IMR-90 (cell line): Measurements from ENCODE around the gene MRM2. TPM values are rescaled to one million over a fixed set of nuclear protein-coding genes. Genes with fewer than 3 reads are reported as not detected.

Experiments
- ATAC-seq: fragments of 200-7000 bp; cut with Tn5 transposase; 2 replicates; pipeline ENCODE4 v1.9.1; 2020; ENCODE audit warnings: low read depth, mild to moderate bottlenecking, moderate library complexity
- BruUV-seq: library from RNA; stranded (reverse); fragments of 400-500 nt; replicated peaks from 2 replicates; lab custom pipeline; 2021; lab: Mats Ljungman, UMichigan
- CTCF ChIA-PET: fragments of 300-600 bp; formaldehyde crosslinking; extraction: SDS; loops from one replicate; lab custom pipeline; 2021; ENCODE audit warnings: antibody characterized with exemption; lab: Yijun Ruan, JAX
- POLR2A ChIA-PET: fragments of 300-600 bp; sonication (Branson Sonifier 250); formaldehyde crosslinking; loops from one replicate; lab custom pipeline; 2022; ENCODE audit warnings: antibody characterized with exemption; ENCODE audit not compliant: unreplicated experiment; lab: Charles Lee
- DNase-seq: peaks from one replicate; pipeline ENCODE4 v3.0.0; 2013
- H2AFZ ChIP-seq: replicated peaks from 2 replicates; pipeline ENCODE3; 2013; ENCODE audit warnings: low read length, mild to moderate bottlenecking; ENCODE audit not compliant: poor library complexity
- H2AK5ac ChIP-seq: 2 replicates; pipeline ENCODE4 v1.6.1; 2013; ENCODE audit warnings: low read depth, low read length, inconsistent platforms
- H2AK9ac ChIP-seq: replicated peaks from 2 replicates; pipeline ENCODE3; 2013; ENCODE audit warnings: mild to moderate bottlenecking, low read depth, low read length, moderate library complexity; ENCODE audit not compliant: poor library complexity
- H2BK120ac ChIP-seq: 2 replicates; pipeline ENCODE4 v1.6.1; 2013; ENCODE audit warnings: low read depth, low read length, inconsistent platforms
- H2BK15ac ChIP-seq: 3 replicates; pipeline ENCODE4 v1.6.1; 2013; ENCODE audit warnings: low read depth, low read length, inconsistent platforms
- H2BK20ac ChIP-seq: 2 replicates; pipeline ENCODE4 v1.6.1; 2013; ENCODE audit warnings: low read depth, mild to moderate bottlenecking, inconsistent platforms, low read length, moderate library complexity
- H2BK5ac ChIP-seq: 2 replicates; pipeline ENCODE4 v1.6.1; 2013; ENCODE audit warnings: mild to moderate bottlenecking, low read depth, low read length, inconsistent platforms; ENCODE audit not compliant: poor library complexity, severe bottlenecking
- H3K14ac ChIP-seq: replicated peaks from 2 replicates; pipeline ENCODE4 v1.6.1; 2013; ENCODE audit warnings: low read depth, low read length, inconsistent platforms
- H3K18ac ChIP-seq: 2 replicates; pipeline ENCODE4 v1.6.1; 2013; ENCODE audit warnings: low read depth, low read length, control low read depth
- H3K23ac ChIP-seq: 2 replicates; pipeline ENCODE4 v1.6.1; 2013; ENCODE audit warnings: low read depth, low read length, inconsistent platforms
- H3K27ac ChIP-seq: 2 replicates; pipeline ENCODE4 v1.5.1; 2013; ENCODE audit warnings: mild to moderate bottlenecking, control low read depth, low read length; ENCODE audit not compliant: insufficient read depth
- H3K27me3 ChIP-seq: 2 replicates; pipeline ENCODE4 v1.6.1; 2013; ENCODE audit warnings: low read length; ENCODE audit not compliant: control insufficient read depth, insufficient read depth
- H3K36me3 ChIP-seq: 2 replicates; pipeline ENCODE4 v1.6.1; 2013; ENCODE audit warnings: low read length, mixed read lengths; ENCODE audit not compliant: control insufficient read depth, insufficient read depth
- H3K4ac ChIP-seq: 2 replicates; pipeline ENCODE4 v1.6.1; 2013; ENCODE audit warnings: low read depth, low read length, inconsistent platforms
- H3K4me1 ChIP-seq: 2 replicates; pipeline ENCODE4 v1.6.1; 2013; ENCODE audit warnings: low read length, mixed read lengths; ENCODE audit not compliant: control insufficient read depth, insufficient read depth
- H3K4me2 ChIP-seq: 2 replicates; pipeline ENCODE4 v1.6.1; 2013; ENCODE audit warnings: low read depth, mild to moderate bottlenecking, control low read depth, low read length, moderate library complexity
- H3K4me3 ChIP-seq: 2 replicates; pipeline ENCODE4 v1.5.1; 2013; ENCODE audit warnings: low read depth, mild to moderate bottlenecking, control low read depth, low read length, moderate library complexity; ENCODE audit not compliant: insufficient read depth
- H3K56ac ChIP-seq: 2 replicates; pipeline ENCODE4 v1.6.1; 2013; ENCODE audit warnings: low read length, inconsistent platforms; ENCODE audit not compliant: insufficient read depth; ENCODE audit errors: extremely low read depth
- H3K79me1 ChIP-seq, 2 experiments: 2 replicates each; pipeline ENCODE4 v1.6.1; 2013; ENCODE audit warnings: low read length in 2 of 2, inconsistent platforms in 1 of 2, low read depth in 1 of 2
- H3K9ac ChIP-seq: 2 replicates; pipeline ENCODE4 v1.6.1; 2013; ENCODE audit warnings: low read depth, low read length, control low read depth
- H3K9me1 ChIP-seq: 2 replicates; pipeline ENCODE4 v1.6.1; 2013; ENCODE audit warnings: low read length, inconsistent platforms; ENCODE audit not compliant: insufficient read depth
- H3K9me3 ChIP-seq: 2 replicates; pipeline ENCODE4 v1.6.1; 2013; ENCODE audit warnings: low read length; ENCODE audit not compliant: control insufficient read depth, insufficient read depth
- H4K20me1 ChIP-seq: 2 replicates; pipeline ENCODE4 v1.6.1; 2013; ENCODE audit warnings: low read length, inconsistent platforms; ENCODE audit not compliant: insufficient read depth
- H4K5ac ChIP-seq: 2 replicates; pipeline ENCODE4 v1.6.1; 2013; ENCODE audit warnings: mild to moderate bottlenecking, low read depth, low read length, control low read depth
- H4K8ac ChIP-seq, 2 experiments: 2 replicates each; pipeline ENCODE4 v1.6.1; 2013; ENCODE audit warnings: low read depth in 2 of 2, low read length in 2 of 2, control low read depth in 1 of 2, inconsistent platforms in 1 of 2
- H4K91ac ChIP-seq: 2 replicates; pipeline ENCODE4 v1.6.1; 2013; ENCODE audit warnings: low read depth, low read length, inconsistent platforms; ENCODE audit not compliant: insufficient read depth
- BHLHE40 ChIP-seq: fragments of 150-350 bp; IDR thresholded peaks from 2 replicates; pipeline ENCODE4 v1.6.1; 2016; ENCODE audit warnings: mild to moderate bottlenecking, low read depth, low read length
- CEBPB ChIP-seq: IDR thresholded peaks from 2 replicates; pipeline ENCODE4 v1.6.1; 2012; ENCODE audit warnings: low read depth, low read length, improper control_type of control experiment
- CHD1 ChIP-seq: IDR thresholded peaks from 2 replicates; pipeline ENCODE4 v1.6.1; 2012; ENCODE audit warnings: low read depth, low read length, improper control_type of control experiment
- ELK1 ChIP-seq: fragments of 150-350 bp; IDR thresholded peaks from 2 replicates; pipeline ENCODE4 v1.6.1; 2016; ENCODE audit warnings: low read depth, mild to moderate bottlenecking, low read length, moderate library complexity, borderline replicate concordance
- FOS ChIP-seq: fragments of 150-350 bp; IDR thresholded peaks from 2 replicates; pipeline ENCODE4 v1.6.1; 2016; ENCODE audit warnings: low read depth, low read length
- MAFK ChIP-seq: IDR thresholded peaks from 2 replicates; pipeline ENCODE4 v1.6.1; 2012; ENCODE audit warnings: low read depth, low read length, improper control_type of control experiment
- MAZ ChIP-seq: IDR thresholded peaks from 2 replicates; pipeline ENCODE4 v1.6.1; 2012; ENCODE audit warnings: low read depth, mild to moderate bottlenecking, low read length, improper control_type of control experiment, moderate library complexity, borderline replicate concordance
- NFE2L2 ChIP-seq: fragments of 150-350 bp; IDR thresholded peaks from 2 replicates; pipeline ENCODE4 v1.6.1; 2016; ENCODE audit warnings: low read depth, mild to moderate bottlenecking, low read length
- RCOR1 ChIP-seq: IDR thresholded peaks from 2 replicates; pipeline ENCODE4 v1.6.1; 2012; ENCODE audit warnings: mild to moderate bottlenecking, low read length, improper control_type of control experiment; ENCODE audit not compliant: insufficient replicate concordance
- RFX5 ChIP-seq: IDR thresholded peaks from 2 replicates; pipeline ENCODE4 v1.8.0; 2012; ENCODE audit warnings: low read depth, mild to moderate bottlenecking, low read length, moderate library complexity
- SMC3 ChIP-seq: fragments of 150-350 bp; IDR thresholded peaks from 2 replicates; pipeline ENCODE4 v1.6.1; 2016; ENCODE audit warnings: low read depth, mild to moderate bottlenecking, antibody characterized with exemption, low read length, moderate library complexity
- WGBS, 2 experiments: methylation state at CpG; one replicate each; pipeline versions ENCODE4 v1.1.5 to v1.1.7; 2013; ENCODE audit warnings: missing lambda C conversion rate in 2 of 2; ENCODE audit not compliant: insufficient read length in 1 of 2; ENCODE audit errors: extremely low coverage in 2 of 2; 5-methylcytosine and 5-hydroxymethylcytosine counted together
- dilution Hi-C: fragments of 300-500 bp; cut with HindIII; formaldehyde crosslinking; loops from one replicate; pipeline ENCODE4 v1.14.3; 2018; ENCODE audit warnings: low sequenced_read_pairs; ENCODE audit not compliant: unreplicated experiment
- in situ Hi-C: fragments of 300-500 bp; cut with MboI; formaldehyde crosslinking; loops from 3 replicates; pipeline ENCODE4 v1.14.3; 2019; ENCODE audit warnings: low sequenced_read_pairs, inconsistent platforms, mixed read lengths
- intact Hi-C: fragments of 100-400 bp; cut with micrococcal nuclease; formaldehyde crosslinking; loops from 2 replicates; pipeline ENCODE4 v1.10.0; 2022
- polyA plus RNA-seq, 3 experiments: library from polyadenylated mRNA; depleted of rRNA; stranded (reverse); fragments of >200 nt; gene quantifications; 2 replicates each; pipeline ENCODE4 v1.2.3, GENCODE V29; 2012; ENCODE audit warnings: low replicate concordance in 1 of 3
- total RNA-seq: library from RNA; depleted of rRNA; stranded (reverse); fragments of >200 nt; gene quantifications from 2 replicates; pipeline ENCODE4 v1.2.3, GENCODE V29; 2012

MRM2 gene
- total and polyA plus RNA-seq, 2 of the 4 experiments (the other 2 are of a cell fraction), result 19.1 to 23.8 TPM

- dilution Hi-C loops, result no loop called here
Observed at GRCh38 chr7:2219136-2219535, 22.9 kb downstream of the MRM2 start.

More at GRCh38 chr7:2219136-2219535, 22.9 kb downstream of the MRM2 start:
- H3K9me3 ChIP-seq, result no peaks in the 10 kb centered on the region
- no peak overlapping the region for H2BK15ac ChIP-seq
- in situ Hi-C loops (loop anchor here (10.0 kb wide), 1 partner anchor 564 kb away; no protein-coding TSS in a partner anchor), intact Hi-C loops (no loop called here)
- no peak overlapping the region for H3K4ac ChIP-seq
- no peaks in the 10 kb centered on the region for H3K27me3 ChIP-seq
- WGBS, 2 experiments, result 100% methylated on average over 2 of the region's 15 CpGs; no CpG with 5 or more reads in 1 of the 2 experiments
- no peak overlapping the region for H2AK9ac ChIP-seq
- 0 out of 4 replicates have a peak, but pooled peaks cover 0 to 11% of the 10 kb centered on the region in 2 experiments for H3K79me1 ChIP-seq
- no peak overlapping the region for H3K23ac ChIP-seq
- H2BK5ac ChIP-seq, result no peak overlapping the region
- POLR2A ChIA-PET, result no interaction called here
- H4K91ac ChIP-seq, result no peak overlapping the region
- no peak overlapping the region for H3K56ac ChIP-seq
- H4K5ac ChIP-seq, result no peak overlapping the region
- no peak overlapping the region for H3K14ac ChIP-seq
- no peaks in the 10 kb centered on the region; the same call in 1 of the 2 replicates for H3K9me1 ChIP-seq
- H2BK20ac ChIP-seq, result no peak overlapping the region
- no peak overlapping the region for H2BK120ac ChIP-seq
- DNase-seq (no peak), ATAC-seq (no peak)
- no peak overlapping the region for H3K27ac ChIP-seq
- no peak overlapping the region for H3K4me2 ChIP-seq
- H3K4me1 ChIP-seq, result no peaks in the 10 kb centered on the region
- BruUV-seq, result no TSS peak
- no peak overlapping the region for H2AK5ac ChIP-seq
- H2AFZ ChIP-seq, result no peak overlapping the region
- CTCF ChIA-PET, result no interaction called here
- peaks cover 3% of the 10 kb centered on the region for H4K20me1 ChIP-seq
- H3K36me3 ChIP-seq, result peaks cover 58% of the 10 kb centered on the region
- no peak overlapping the region for H3K18ac ChIP-seq
- no peak overlapping the region for H4K8ac ChIP-seq
- H3K9ac ChIP-seq, result no peak overlapping the region
- H3K4me3 ChIP-seq, result no peak overlapping the region
- TF ChIP-seq CEBPB, result no peak
- TF ChIP-seq RCOR1, result no peak
- TF ChIP-seq NFE2L2, result no peak
- no peak for TF ChIP-seq CHD1
- no peak for TF ChIP-seq MAFK
- no peak for TF ChIP-seq SMC3
- no peak for TF ChIP-seq FOS
- TF ChIP-seq ELK1, result no peak
- no peak for TF ChIP-seq RFX5
- no peak for TF ChIP-seq BHLHE40
- no peak for TF ChIP-seq MAZ
